ENCODE results near the gene CLNK.

DNA sequence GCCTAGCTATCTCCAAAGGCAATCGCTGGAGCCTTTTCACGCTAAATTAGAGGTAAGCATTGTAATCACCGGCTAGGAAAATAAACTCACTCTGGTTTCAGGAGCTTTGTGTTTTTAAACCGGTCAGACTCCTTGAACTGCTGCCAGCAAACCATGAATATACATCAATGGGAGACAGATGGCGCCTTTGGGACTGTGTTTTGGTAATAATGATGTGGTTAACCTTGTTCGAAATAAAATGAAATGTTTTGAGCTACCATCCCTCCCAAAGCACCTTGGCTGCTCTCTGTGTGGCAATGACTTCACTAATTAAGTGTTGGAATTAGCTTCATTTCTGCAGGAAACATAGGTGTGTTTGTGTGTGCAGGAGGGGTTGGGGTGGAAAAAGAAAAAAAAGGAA is 65.3 kb downstream of the CLNK start:
- no peak for TF ChIP-seq ZNF274 (IDR thresholded peaks at IDR 0.05; ENCODE audit: low read depth, low read length)
- no peak for TF ChIP-seq YY1 (IDR thresholded peaks at IDR 0.05; ENCODE audit: insufficient read depth, insufficient read length)
- TF ChIP-seq SUZ12 (IDR thresholded peaks at IDR 0.05; ENCODE audit: extremely low read depth, insufficient read depth, insufficient read length), result no peak
